ENCODE measurements around the gene PGM5. TPM values are rescaled to one million over a fixed set of nuclear protein-coding genes. Genes with fewer than 3 reads are reported as not detected.

PGM5 gene
- total and polyA plus RNA-seq, 2 of the 8 experiments (the other 6 are each of a cell fraction or from before 2014, with no cell fraction given): not detected

GRCh38 chr9:68548241-68548640 lies 191.8 kb downstream of the PGM5 start:
- Histone ChIP-seq H3K4me3 (ENCODE audit: extremely low read depth in 1 of 4, insufficient read depth in 2 of 4, low read depth in 3 of 4, low read length in 4 of 4) (no peak overlapping the region), H3K4me1 (replicated peaks in 1 of 4; ENCODE audit: control insufficient read depth in 3 of 4, insufficient read depth in 4 of 4, low read length in 3 of 4) (no peaks in the 10 kb centered on the region), H2AFZ (ENCODE audit: low read length) (no peak overlapping the region), H3K56ac (replicated peaks; ENCODE audit: insufficient read length, low read depth, low read length) (no peak overlapping the region), H3K79me1 (ENCODE audit: low read depth, low read length) (no peaks in the 10 kb centered on the region), H3K23ac (ENCODE audit: insufficient read length) (no peak overlapping the region), H2BK5ac (ENCODE audit: low read depth, low read length) (no peak overlapping the region), H4K20me1 (replicated peaks in 1 of 2; ENCODE audit: control insufficient read depth in 1 of 2, insufficient read depth in 2 of 2, low read length in 2 of 2) (no peaks in the 10 kb centered on the region), H2AK5ac (ENCODE audit: low read depth, low read length) (no peak overlapping the region), H3K18ac (ENCODE audit: extremely low read depth, low read length) (no peak overlapping the region), H3K27me3 (replicated peaks in 1 of 4; ENCODE audit: control insufficient read depth in 3 of 4, extremely low read depth in 1 of 4, insufficient read depth in 3 of 4, low read length in 3 of 4) (no peaks in the 10 kb centered on the region), H2BK15ac (ENCODE audit: low read length) (no peak overlapping the region), H2BK20ac (ENCODE audit: low read length) (no peak overlapping the region), H3K9ac (replicated peaks in 1 of 4; ENCODE audit: extremely low read depth in 1 of 4, low read depth in 3 of 4, low read length in 3 of 4) (no peak overlapping the region), H4K8ac (ENCODE audit: extremely low read depth, insufficient read depth, low read length) (no peak overlapping the region), H4K5ac (ENCODE audit: insufficient read length, low read depth, low read length) (no peak overlapping the region), H3K27ac (ENCODE audit: low read depth, low read length) (no peak overlapping the region), H2BK12ac (ENCODE audit: low read depth, low read length) (no peak overlapping the region), H3K36me3 (ENCODE audit: control insufficient read depth in 2 of 4, insufficient read depth in 4 of 4, low read length in 3 of 4) (no peaks in the 10 kb centered on the region), H3K4ac (replicated peaks; ENCODE audit: insufficient read length, low read depth, low read length) (no peak overlapping the region), H2BK120ac (replicated peaks; ENCODE audit: low read depth, low read length) (no peak overlapping the region), H3K79me2 (ENCODE audit: control insufficient read depth in 1 of 2, insufficient read depth in 2 of 2, low read length in 2 of 2) (no peaks in the 10 kb centered on the region), H4K91ac (replicated peaks; ENCODE audit: insufficient read length, low read length) (no peak overlapping the region), H3K14ac (ENCODE audit: insufficient read length) (no peak overlapping the region), H3K4me2 (ENCODE audit: insufficient read depth in 1 of 2, low read depth in 2 of 2, low read length in 2 of 2) (no peak overlapping the region), H3K23me2 (ENCODE audit: low read depth, low read length) (no peaks in the 10 kb centered on the region), H3K9me3 (ENCODE audit: insufficient read depth in 2 of 2, low read depth in 1 of 2, low read length in 1 of 2) (no peaks in the 10 kb centered on the region)
- TF ChIP-seq RBBP5 (IDR thresholded peaks at IDR 0.05; ENCODE audit: borderline replicate concordance, low read depth, low read length) (no peak), GTF2F1 (IDR thresholded peaks at IDR 0.05; ENCODE audit: borderline replicate concordance, low read depth, low read length) (no peak), GABPA (IDR thresholded peaks at IDR 0.05; ENCODE audit: borderline replicate concordance, insufficient read depth, low read length) (no peak), TAF1 (IDR thresholded peaks at IDR 0.05; ENCODE audit: low read depth, low read length) (no peak), POU5F1 (IDR thresholded peaks at IDR 0.05; ENCODE audit: low read depth, low read length) (no peak), EP300 (IDR thresholded peaks at IDR 0.05; ENCODE audit: borderline replicate concordance in 1 of 2, low read depth in 2 of 2, low read length in 2 of 2) (no peak), JUN (IDR thresholded peaks at IDR 0.05; ENCODE audit: low read depth, low read length) (no peak), PHF8 (conservative IDR thresholded peaks at IDR 0.05; ENCODE audit: low read depth, low read length) (no peak), TBP (IDR thresholded peaks at IDR 0.05; ENCODE audit: low read depth, low read length) (no peak), SIRT6 (IDR thresholded peaks at IDR 0.05; ENCODE audit: low read length) (no peak), SP4 (IDR thresholded peaks at IDR 0.05; ENCODE audit: low read length) (no peak), POLR2AphosphoS5 (IDR thresholded peaks at IDR 0.05; ENCODE audit: low read depth, low read length) (no peak)
- DNase-seq (ENCODE audit: low read depth in 1 of 2, low spot score in 2 of 2) (no peak), FAIRE-seq (no peak)
- ChIA-PET CTCF (ENCODE audit: partially characterized antibody) (interaction anchor here (0.8 to 1.1 kb wide), 3 partner anchors 12 to 40 kb away, joined by 3 read pairs; no protein-coding TSS in a partner anchor), POLR2A (ENCODE audit: partially characterized antibody) (no interaction called here)
- 56% methylated on average over 3 of the region's 3 CpGs; no CpG with 5 or more reads in 1 of the 2 experiments for WGBS, 2 experiments (ENCODE audit: extremely low coverage in 1 of 2, insufficient coverage in 1 of 2, insufficient read length in 1 of 2, insufficient replicate concordance in 2 of 2, low coverage in 1 of 2, low lambda C conversion rate in 2 of 2, missing lambda C conversion rate in 1 of 2)
